Vagina (tissue), 2 donors: Measurements from ENCODE around the gene NLGN1.

ENCODE experiments used
- CTCF ChIP-seq, 3 experiments: fragments of 450-650 bp in 2 of 3; fragments of 200-600 bp in 1 of 3; sonication (generic) in 1 of 3; IDR thresholded peaks; one replicate each; pipeline ENCODE4 v1.5.1; 2017 to 2019; ENCODE audit warnings: antibody characterized with exemption in 3 of 3, mild to moderate bottlenecking in 2 of 3, moderate library complexity in 2 of 3
- POLR2A ChIP-seq, 2 donors: fragments of 450-650 bp; IDR thresholded peaks; one replicate each; pipeline ENCODE4 v1.6.1; 2017; ENCODE audit warnings: antibody characterized with exemption in 2 of 2, mild to moderate bottlenecking in 2 of 2, moderate library complexity in 2 of 2

GRCh38 chr3:173920386-173920785 is 522.8 kb downstream of the NLGN1 start:
- TF ChIP-seq POLR2A (IDR thresholded peaks at IDR 0.05): no peak
- TF ChIP-seq CTCF (IDR thresholded peaks at IDR 0.05): no peak
